NCI-H2196 (cell line): ENCODE data around the gene VTCN1.
"Not testable (repeated sequence)": the region's sequence is repeated elsewhere in the genome, so short reads cannot be mapped to it uniquely, and the experiment has no call there.

Experiments used
- DNase-seq: peaks from one replicate; lab custom pipeline; 2025; ENCODE audit not compliant: unreplicated experiment; lab: John Stamatoyannopoulos, UW

The VTCN1 gene, protein sequence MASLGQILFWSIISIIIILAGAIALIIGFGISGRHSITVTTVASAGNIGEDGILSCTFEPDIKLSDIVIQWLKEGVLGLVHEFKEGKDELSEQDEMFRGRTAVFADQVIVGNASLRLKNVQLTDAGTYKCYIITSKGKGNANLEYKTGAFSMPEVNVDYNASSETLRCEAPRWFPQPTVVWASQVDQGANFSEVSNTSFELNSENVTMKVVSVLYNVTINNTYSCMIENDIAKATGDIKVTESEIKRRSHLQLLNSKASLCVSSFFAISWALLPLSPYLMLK

DNA sequence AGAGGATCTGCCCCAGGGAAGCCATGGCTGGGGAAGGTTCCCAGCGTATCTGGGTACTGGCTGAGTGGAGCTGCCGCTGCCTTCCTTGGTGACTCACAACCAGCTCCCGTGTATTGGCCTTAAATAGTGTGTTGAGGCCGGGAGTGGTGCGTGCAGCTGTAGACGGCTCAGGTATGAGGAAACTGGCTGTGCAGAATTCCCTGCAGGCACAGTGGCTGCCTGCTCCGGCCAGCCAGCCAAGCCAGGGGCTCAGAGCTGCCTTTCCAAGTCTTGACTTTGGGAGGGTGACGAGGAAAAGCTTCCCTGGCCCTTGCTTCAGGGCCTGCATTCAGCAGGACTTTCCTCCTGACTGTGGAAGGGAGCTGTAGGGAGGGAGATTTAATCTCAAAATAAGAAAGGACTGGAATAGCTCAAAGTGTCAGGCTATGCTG, at the start of gene VTCN1:
Gene VTCN1, minus strand, starts transcription at position 97 of the 431 bp plus-strand sequence. Its CDS starts 72 bp downstream, at position 25.
- no peak for DNase-seq

DNA sequence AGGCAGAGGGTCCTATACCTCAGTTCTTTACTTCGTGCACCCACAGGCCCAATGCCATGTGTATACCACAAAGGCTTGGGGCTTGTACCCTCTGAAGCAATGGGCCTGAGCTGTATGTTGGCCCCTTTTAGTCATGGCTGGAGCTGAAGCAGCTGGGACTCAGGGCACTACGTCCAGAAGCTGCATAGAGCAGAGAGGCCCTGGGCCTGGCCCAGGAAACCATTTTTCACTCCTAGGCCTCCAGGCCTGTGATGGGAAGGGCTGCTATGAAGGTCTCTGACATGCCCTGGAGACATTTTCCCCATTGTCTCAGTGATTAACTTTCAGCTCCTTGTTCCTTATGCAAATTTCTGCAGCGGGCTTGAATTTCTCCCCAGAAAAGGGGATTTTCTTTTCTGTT, 48.1 kb upstream of the VTCN1 start:
- DNase-seq = no peak

DNA sequence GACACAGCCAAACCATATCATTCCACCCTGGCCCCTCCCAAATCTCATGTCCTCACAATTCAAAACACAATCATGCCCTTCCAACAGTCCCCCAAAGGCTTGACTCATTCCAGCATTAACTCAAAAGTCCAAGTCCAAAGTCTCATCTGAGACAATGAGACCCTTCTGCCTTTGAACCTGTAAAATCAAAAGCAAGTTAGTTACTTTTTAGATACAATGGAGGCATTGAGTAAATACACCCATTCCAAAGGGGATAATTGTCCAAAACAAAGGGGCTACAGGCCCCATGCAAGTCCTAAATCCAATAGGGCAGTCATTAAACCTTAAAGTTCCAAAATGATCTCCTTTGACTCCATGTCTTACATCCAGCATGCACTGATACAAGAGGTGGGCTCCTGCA, 47.3 kb upstream of the VTCN1 start:
- DNase-seq = not testable (repeated sequence)

DNA sequence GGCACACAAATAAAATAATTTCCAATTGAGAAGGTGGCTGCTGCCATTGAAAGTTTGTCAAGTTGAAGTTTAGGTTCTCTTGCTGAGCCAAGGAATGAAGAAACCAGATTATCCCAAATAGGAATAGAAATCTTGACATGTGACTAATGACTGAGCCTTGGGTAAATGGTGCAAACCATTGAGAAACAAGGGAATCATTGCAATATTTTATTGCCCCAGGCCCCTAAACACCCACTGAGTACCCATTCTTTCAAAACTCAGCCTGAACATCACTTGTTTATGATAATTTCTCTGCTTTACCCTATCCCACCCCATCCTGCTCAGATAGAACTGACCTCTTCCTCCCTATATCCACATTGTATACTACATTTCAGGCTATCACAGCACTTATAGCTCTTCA, 46.6 kb upstream of the VTCN1 start:
- no peak for DNase-seq

DNA sequence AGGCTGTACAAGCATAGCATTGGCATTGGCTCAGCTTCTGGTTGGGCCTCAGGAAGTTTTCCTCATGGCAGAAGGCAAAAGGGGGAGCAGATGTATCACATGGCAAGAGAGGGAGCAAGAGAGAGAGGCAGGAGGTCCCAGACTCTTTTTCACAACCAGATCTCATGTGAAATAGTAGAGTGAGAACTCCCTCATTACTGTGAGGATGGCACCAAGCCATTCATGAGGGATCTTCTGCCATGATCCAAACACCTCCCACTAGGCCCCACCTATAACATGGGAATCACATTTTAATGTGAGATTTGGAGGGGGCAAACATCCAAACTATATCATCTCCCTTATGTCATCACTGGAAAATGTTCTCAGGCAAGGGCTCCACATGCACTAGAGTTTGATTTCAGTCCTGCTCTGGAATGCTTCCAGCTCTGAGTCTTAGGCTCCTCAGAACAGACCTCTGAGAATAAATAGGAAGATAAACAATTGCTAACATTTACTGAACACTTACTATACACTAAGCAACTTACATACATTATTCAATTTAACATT, 39.4 kb upstream of the VTCN1 start:
- no peak for DNase-seq

DNA sequence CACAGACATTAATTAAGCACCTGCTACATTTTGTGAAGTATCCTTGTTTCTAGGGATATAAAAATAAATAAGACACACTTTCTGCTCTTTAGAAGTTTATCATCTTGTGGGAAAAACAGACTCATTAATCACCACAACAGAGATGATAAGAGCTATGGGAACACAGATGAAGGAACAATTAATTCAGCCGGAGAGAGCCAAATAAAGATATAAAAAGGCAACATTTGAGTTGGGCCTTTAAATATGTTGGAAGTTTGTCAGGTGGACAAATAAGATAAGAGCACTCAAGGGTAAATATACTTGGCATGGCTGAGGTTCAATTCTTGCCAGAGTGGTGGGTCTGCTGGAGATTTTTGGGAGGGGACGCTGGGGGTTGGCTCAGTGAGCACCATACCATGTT, 34.2 kb upstream of the VTCN1 start:
- no peak for DNase-seq

DNA sequence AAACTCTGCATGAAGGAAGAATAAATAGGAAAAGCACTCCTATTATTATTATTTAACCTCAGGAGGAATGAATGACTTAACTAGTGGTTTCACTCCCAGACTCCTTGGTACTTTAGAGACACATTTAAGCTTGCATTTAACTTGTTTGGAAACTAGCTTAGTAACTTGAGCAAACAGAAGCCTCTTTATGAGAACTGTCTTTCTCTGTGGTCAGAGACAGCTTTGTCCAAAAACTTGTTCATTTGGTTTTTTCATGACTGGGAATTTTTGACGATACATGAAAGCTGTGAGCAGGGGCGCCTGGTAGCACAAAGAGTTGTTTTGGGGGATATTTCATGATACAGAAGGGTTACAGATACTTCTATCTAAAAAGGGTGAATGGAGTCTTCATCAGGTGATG, 33.6 kb upstream of the VTCN1 start:
- no peak for DNase-seq

DNA sequence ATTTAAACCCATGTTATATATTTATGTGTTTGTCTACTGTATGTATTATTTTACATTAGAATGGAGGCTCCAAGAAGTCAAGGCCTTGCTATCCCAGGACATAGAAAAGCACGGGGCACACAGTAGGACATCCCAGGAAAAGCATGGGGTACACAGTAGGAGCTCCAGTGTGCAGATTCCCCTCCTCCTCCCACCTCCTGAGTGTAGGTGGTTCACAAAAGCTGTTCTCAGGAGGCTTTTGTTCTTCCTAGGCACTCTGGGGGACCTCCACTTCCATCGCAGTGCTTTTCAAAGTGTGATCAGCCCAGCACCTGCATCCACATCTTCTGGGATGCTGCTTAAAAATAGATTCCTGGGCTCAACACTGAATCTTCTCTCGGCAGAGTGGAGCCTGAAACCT, 30.8 kb upstream of the VTCN1 start:
- no peak for DNase-seq

DNA sequence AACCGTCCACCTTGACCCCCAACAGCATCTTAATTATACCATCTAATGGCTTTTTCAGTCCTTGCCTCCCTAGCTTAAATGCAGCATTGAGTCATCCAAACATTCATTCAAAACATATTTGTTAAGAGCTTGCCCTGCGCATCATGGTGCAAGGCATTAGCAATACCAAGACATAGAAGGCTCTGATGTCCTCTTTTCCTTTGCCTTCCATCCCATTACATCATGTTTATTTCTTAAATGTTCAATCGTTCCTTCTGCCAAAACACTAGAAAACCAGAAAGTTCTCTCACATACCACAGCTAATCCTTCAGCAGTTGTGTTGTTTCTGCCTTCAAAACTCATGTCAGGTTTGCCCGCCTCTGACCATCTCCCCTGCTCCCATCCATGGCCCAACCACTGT, 29.8 kb upstream of the VTCN1 start:
- DNase-seq = no peak

DNA sequence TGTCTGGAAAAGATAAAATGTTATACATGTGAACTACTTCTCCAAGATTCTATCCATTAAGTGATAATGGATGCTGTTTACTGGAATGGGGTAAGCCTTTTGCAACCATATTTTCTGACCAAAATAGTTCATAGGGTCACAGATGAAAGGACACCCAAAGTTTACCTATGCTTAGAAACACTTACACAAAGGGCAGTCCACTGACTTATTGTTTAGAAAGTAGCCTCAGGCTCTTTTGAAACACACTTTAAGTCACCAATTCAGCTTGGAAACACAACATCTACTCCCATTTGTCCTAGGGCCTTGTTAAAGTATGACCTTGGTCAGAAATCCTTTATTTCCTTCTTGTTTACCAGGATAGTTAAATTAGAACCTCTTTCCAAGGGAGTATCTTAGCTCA, 28.7 kb upstream of the VTCN1 start:
- DNase-seq = no peak

DNA sequence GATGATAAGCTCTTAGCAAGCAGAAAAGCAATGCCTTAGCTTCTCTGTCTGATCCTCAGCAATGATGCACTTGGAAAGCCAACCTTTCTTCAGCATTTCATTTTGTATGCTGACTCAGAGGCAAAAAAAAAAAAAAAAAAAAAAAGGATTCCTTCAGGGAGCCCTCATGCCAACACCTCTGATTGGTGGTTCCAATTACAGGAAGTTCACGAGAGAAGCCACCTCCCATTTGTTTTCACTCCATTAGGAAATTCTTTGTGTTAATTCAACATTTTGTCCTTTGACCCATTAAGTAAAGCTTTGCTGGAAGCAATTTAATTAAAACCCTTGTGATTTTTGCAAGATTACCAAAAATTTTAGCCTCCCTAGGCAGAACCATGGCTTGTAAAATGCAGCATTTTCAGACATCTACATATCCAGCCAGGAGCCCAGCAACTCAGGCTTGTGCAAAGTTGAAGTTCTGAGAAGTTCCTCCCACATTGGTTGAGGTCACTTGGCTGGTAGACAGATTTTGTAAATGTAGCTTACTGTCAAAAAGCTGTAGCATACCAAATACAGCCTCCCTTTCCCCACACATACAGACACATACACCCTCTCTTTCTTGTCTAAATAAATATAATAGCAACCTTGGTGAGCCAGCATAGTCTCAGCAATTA, 27.1 kb upstream of the VTCN1 start:
- no peak for DNase-seq

DNA sequence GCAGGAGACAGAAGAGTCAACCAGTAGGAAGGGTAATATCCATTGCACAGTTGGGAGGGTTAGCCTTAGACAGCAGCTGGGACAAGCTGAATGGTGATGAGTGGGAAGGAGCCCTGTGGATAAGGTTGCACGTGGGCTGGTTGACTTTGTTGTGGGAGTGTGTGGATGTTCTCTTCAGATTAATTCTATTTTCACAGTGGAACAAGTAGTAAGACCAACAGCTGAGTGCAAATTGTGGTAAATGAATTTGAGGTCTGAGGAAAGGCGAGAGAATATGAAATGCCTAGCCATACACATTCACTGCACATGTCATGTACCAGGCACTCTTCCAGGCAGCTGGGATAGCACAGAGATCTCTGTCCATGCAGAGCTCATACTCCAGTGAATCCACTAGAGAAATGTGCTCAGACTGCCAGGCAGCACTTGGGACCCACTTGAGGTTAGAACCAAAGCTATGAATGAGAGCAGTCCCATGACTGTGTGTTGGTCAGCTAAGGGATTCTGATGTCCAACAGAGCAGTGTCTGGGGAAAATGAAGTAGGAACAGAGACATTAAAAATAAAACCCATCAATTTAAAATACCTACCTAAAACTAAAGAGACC, 25.2 kb upstream of the VTCN1 start:
- no peak for DNase-seq

DNA sequence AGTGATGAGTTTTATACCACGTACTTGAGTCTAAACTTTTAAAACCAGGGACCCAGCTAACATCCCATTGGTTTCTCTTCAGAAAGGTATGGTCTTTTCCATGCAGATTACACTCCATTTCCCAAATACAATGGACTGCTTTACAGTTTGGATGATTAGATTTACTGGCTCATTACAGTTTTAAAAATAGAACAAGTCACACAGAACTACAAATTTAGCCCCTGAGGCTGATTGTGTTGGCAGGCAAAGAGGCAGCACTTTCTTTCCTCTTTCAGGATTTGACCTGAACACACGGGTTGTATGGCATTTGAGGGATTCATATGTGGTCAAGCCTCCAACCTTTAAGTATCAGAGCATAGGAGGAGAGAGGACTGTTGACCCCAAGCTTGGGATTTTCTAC, 21.8 kb upstream of the VTCN1 start:
- DNase-seq = no peak

DNA sequence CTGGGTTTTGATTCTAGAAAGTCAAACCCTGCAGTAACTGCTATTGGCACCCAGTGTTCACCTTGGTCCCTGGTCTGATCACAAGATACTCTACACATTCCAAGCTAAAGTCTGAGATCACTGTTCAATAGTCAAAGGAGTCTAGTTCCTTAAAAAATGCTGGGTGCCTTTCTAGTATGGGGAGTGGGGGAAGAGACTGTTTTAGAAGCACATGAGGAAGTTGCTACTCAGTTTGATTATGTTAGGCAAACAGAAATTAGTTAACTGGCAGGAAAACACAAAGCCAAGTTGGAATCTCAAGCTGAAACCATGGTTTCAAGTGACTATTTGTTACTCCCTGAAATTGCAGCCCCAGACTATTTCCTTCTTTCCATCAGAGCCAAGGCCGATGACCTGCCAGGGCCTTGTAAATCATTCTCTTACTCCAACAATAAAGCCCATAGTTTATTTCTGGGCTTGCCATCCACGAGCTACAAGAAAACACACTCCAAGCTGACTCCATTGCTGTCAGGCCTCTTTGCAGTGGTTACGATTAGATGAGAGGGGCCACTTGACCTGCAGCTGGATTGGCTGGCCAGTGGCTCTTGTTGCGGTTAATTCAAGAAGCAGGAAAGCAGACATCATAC, 21.1 kb upstream of the VTCN1 start:
- DNase-seq = peak; percentile 55

DNA sequence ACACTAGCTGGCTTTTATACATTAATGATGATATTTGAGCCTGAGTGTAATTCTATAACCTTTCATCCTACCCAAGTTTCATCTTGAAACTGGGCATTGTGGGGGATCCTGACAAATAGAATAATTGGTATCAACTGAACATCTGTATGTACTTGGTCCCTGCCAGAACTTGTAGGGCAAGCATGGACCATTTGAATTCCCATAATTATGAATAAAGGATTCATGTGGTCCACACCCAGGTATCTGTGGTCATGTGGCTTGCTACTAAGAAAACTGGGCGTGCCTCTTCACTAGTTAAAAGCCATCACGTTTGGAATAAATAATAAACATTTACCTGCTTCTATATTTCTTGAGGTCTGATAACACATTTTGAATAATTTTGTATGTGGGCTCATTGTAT, 20.6 kb upstream of the VTCN1 start:
- DNase-seq = no peak

DNA sequence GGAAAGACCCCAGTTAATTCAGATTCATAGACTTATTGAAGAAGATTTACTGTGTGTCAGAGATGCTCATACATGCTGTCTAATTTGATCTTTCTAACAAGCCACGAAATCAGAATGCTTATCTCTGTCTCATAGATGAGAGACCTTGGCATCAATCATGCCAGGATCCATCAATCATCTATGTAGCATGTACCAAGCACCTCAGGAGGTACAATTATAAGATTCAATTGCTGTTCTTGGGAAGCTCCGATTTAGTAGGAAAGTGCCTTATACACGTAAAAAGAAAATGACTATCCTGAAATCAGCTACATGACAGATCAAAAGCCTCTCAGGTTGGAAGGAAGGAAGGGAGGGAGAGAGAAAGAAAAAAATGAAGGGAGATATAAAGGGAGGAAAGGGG, 18.5 kb upstream of the VTCN1 start:
- DNase-seq = no peak

DNA sequence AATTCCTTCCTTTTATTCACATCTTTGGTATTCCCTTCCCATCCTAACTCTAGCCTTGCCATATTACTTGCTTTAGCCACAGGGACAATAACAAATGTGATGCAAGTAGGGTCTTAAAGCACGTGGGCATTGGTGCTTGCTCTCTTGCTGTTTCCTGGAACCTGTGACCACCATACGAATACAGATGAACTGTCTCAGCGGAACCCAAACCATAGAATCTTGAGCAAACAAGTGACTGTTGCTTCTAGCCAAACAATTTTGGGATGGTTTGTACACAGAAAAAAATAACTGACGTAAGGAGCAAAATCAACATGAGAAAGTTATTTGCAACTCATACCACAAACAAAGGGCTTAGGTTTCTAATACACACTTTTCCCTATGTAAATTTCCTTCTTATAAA, 15.2 kb upstream of the VTCN1 start:
- no peak for DNase-seq

DNA sequence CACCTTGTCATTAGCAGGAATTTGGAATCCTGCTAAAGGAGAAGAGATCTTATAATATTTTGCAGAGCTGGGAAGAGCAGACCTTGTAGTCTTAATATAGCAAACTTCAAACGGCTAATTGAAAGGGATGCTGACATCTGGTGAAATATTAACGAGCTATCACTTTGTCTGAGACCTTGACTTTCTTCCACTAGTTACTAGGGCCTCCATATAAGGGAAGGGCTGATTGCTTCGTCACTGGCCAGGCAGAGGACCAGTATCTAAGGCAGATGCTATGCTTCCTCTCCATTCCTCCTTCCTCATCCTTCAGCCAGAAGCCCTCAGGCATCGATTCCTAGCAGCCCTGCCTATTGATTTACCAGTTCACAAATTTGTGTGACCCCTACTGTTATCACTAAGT, 6.0 kb upstream of the VTCN1 start:
- no peak for DNase-seq

DNA sequence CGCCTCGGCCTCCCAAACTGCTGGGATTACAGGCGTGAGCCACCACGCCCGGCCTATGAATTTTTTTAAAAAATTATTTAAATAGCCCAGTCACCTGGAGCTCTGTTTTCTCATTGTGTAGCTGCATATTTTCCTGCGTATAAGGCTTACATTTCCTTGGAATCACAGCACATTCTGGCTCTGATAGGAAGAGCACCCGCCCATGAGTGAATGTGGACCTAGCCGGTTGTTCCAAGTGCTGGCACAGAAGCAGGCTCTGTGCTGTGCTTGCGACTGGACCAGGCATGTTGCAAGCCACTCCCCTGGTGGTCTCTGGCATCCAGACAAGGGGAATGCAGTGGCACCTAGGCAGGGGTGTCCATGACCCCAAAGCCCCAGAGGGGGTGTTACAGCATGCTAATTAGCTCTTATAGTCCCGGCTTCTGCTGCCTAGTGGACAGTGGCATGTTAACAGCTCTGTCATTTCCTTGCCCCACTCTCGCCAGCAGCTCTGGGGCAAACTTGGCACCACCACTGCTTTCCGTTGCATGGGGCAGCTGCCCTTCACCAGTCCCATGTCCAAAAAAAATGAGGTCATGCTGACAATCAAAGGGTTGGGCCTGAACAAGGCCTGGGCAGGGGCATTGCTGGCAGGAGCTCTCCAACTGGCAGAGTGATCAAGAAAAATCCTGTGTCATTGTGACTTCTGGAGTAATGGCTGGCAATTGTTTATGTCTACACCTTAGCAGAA, 5.2 kb upstream of the VTCN1 start:
- DNase-seq = no peak

DNA sequence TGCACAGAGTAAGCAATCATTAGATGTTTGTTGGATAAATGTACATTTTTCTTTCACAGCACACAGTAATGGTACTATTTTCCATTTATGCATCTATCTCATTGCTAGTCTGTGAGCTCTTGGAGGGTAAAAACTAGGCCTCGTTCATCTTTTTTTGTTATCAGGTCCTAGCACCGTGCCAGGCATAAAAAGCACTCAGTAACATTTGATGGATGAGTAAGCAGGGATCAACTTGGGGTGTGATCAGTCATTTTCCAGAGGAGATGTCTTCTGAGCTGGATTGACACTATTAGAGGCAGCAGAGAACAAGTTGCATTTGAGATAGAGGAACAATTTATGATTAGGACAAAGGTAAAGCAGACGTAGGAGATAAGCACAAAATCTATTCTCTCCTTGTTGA, 4.3 kb upstream of the VTCN1 start:
- DNase-seq = no peak

DNA sequence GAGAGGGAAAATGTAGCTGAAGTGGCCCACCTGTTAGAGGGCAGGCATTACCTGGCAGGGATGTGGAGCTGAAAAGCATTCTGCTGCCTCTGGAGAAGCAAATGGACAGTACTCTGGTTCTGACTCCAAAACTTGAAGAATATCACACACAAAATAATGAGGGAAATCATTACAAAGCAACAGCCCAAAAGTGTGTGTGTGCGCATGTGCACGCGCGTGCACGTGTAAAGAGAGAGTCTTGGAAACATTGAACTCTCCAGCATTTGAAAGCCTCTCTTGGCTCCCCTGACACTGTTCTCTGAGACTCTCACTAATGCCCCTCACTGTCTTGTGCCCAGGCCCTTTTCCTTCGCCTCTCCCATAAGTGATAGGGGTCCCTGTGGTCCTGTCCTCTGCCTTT, 2.3 kb upstream of the VTCN1 start:
- no peak for DNase-seq
